HG02973 (cell line): ENCODE measurements around the gene TEX28.
"Not testable (repeated sequence)": the region's sequence is repeated elsewhere in the genome, so short reads cannot be mapped to it uniquely, and the experiment has no call there.

Source experiments
- ATAC-seq: cut with Tn5 transposase; IDR thresholded peaks from one replicate; pipeline ENCODE4 v1.9.1; 2021; ENCODE audit warnings: moderate library complexity; ENCODE audit not compliant: unreplicated experiment

The TEX28 gene

DNA sequence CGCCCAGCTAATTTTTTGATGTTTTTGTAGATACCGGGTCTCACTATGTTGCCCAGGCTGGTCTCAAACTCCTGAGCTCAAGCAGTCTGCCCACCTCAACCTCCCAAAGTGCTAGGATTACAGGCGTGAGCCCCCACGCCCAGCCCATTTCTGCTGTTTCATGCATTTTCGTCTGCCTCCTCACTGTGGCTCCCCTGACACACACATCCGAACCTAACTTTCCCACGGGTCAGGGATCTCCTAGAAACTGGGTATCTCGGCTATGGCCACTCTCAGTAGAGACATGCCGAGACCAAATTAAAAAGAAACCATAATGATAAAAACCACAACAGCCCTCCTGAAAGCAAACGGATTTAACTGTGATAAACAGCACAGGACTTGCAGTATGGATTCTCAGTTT, 46.8 kb downstream of the TEX28 start:
- ATAC-seq, result not testable (repeated sequence)

DNA sequence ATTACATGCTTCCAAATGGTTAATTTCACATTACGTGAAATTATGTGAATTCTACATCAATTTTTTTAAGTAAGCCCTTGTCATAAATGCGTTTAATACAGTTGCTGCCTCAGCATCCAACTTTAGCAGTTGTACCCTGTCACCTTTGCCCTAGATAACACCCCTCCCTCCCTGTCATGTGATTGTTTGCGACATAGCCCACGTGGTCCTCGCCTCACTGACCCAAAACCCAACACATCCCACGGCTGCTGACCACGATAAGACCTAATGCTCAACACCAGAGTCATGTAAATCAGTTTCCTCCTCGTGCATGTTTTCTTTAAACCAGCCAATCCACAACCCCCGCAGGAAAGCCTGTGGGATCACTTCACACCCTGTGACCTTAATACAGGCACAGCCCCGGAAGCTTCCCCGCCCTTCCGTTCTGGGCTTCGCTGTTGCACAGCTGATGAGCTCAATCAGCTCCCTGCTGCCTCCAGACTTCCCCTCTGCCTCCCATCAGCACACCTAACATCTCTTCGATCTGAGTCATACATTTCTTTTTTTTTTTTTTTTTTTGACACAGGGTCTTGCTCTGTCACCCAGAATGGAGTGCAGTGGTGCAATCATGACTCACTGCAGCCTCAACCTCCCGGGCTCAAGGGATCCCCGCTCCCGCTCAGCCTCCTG, 47.4 kb downstream of the TEX28 start:
- not testable (repeated sequence) for ATAC-seq

GRCh38 chrX:154239982-154240503, 54.9 kb downstream of the TEX28 start:
- not testable (repeated sequence) for ATAC-seq

DNA sequence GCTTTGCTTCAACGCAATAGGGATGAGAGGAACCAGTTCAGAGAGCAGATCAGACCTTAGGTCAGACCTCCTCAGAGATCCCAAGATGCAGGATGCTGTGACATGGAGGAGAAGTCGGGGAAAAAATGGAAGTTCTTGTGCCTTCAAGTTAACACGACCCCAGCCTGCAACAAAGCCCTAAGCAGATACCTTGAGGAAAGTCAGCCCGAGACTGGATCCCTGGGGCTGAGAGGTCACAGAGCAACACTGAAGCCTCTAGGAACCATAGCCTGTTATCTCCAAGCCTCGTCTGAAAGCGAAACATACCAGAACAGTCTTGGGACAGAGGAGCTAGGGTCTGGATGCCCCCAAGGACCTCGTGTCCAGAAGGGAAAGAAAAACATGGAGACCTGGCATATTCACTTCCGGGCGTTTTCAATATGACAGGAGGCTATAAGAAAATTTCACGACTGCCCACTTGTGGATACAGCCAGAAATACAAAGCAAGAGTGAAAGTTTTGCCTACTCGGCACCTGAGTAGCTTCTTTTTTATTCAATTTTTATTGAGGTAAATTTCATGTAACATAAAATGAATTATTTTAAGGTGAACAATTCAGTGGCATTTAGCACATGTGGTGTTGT, 55.9 kb downstream of the TEX28 start:
- not testable (repeated sequence) for ATAC-seq

GRCh38 chrX:154233620-154234019, 61.3 kb downstream of the TEX28 start:
- not testable (repeated sequence) for ATAC-seq

- ATAC-seq, result not testable (repeated sequence)
These were observed 63.5 kb downstream of the TEX28 start for GRCh38 chrX:154231443-154231842.

- not testable (repeated sequence) for ATAC-seq
These were observed 68.2 kb downstream of the TEX28 start for GRCh38 chrX:154226706-154227105.

DNA sequence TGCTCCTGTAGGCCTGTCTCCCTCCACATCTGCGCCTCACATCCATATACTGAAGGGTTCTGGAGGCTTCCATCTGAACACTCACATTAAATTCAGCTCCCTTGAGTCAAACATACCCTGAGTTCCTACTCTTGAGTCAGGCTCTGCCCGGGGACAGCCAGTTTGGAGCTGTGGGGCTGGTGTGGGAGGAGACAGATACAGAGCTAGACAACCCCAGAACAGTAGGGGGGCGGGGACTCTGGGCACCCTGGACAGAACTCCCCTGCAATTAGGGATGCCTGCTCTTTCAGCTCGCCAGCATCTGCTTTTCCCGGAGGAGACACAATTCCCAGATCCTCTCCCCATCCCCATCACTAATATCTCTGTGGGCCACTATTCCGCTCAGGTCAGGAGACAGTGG, 69.6 kb downstream of the TEX28 start:
- not testable (repeated sequence) for ATAC-seq
